ENCODE measurements around the gene FTO.

FTO gene

DNA sequence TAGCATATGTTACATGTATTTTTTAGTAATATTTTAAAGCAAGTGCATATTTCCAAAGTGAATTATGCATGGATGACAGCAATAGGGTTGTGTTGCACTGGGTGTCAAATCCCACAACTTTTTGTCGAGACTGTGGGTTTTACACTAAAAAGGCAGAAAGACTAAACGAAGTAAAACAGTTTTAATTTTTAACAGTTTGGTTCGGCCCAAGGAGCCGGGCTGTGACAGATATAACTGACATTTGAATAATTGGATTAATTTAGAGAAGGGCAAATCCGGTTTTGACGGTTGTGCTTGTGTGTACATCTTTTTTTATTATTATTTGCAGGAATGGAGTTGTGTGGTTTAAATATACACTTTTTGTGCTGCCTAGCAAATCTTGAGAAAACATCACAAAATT is 263.6 kb downstream of the FTO start:
- DNase-seq (ENCODE audit: low spot score) = no peak

GRCh38 chr16:53968454-53968853 is 264.5 kb downstream of the FTO start:
- no peak for DNase-seq (ENCODE audit: low spot score)

- no peak for DNase-seq (ENCODE audit: low spot score)
These were observed 264.9 kb downstream of the FTO start for GRCh38 chr16:53968896-53969295.

- DNase-seq (ENCODE audit: low spot score) = no peak
These were observed 267.7 kb downstream of the FTO start for GRCh38 chr16:53971616-53972015.

GRCh38 chr16:53973021-53973420 is 269.1 kb downstream of the FTO start:
- DNase-seq (ENCODE audit: low spot score) = no peak

GRCh38 chr16:53974484-53975080 is 270.6 kb downstream of the FTO start:
- DNase-seq (ENCODE audit: low spot score) = no peak

GRCh38 chr16:53980675-53981074 is 276.7 kb downstream of the FTO start:
- no peak for DNase-seq (ENCODE audit: low spot score)

- DNase-seq (ENCODE audit: low spot score) = no peak
These were observed 278.7 kb downstream of the FTO start for GRCh38 chr16:53982631-53983042.

DNA sequence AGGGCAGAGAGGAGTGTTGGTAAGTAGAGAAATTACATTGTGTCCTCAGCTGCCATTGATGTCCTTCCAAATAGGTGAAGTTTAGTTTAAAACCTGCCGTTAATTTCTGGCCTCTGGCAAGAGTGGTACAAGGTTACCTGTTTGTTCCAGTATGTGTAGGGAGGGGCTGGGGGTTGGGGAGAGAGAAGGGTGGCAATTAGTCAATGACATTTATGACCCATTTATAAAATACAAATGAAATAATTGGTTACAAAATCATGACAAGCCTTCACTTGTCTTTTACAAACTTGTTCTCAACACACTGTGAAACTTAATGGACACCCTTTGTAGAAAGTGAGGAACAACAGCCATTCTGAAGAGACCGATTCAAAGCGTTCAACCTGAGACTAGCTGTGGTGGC is 281.0 kb downstream of the FTO start:
- DNase-seq (ENCODE audit: low spot score) = no peak

DNA sequence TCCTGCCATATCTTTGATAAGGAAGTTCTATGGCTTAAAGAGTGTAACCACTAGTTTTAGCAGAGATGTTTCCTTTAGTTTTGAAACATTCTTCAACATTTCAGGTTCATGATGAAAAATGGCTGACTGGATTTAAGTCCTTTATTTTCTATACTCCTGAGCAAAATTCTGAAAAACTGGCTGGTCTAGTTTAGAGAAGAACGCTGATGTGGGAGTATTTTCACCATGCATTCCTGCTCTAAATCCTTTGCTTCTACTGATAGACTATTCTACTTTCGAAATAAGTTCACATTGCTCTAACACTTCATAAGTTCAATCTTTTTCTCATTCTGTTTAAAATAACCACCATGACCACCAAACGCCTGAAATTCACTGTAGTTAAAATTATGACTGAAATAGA is 281.9 kb downstream of the FTO start:
- DNase-seq (ENCODE audit: low spot score) = no peak

DNA sequence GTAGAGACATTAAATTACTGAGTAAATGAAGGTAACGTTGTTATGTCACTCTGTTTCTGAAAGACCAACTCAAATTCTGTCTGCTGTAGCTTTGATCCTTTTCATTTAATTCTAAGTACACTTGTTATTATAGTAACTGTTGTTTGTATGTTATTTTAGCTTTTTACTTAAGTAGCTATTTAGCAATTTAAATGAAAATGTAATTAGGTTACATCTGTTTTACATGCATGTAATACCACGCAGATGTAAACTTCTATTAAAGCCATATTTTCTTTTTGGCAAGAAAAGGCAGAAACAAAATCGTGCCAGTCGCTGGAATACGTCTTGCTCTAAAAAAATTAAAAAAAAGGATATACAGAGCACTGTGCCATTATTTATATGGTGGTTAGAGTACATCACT is 282.8 kb downstream of the FTO start:
- no peak for DNase-seq (ENCODE audit: low spot score)

DNA sequence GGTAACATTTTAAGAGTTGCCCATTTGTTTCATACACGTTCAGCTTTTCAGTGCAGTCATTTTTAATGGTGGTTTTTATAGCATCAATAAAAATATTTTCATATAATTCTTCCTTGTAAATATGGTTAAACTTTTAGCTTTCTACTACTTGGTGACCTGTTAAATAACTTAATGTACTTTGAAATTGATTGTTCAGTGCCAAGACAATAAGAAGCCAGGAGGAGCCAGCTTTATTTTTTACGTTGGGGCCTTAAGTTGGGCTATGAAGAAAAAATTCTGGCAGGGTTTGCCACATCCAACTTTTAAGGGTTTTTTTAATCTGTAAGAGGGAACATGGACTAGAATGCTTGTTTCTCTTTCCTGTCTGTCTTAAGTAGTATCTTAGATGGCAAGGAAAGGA is 284.2 kb downstream of the FTO start:
- no peak for DNase-seq (ENCODE audit: low spot score)

DNA sequence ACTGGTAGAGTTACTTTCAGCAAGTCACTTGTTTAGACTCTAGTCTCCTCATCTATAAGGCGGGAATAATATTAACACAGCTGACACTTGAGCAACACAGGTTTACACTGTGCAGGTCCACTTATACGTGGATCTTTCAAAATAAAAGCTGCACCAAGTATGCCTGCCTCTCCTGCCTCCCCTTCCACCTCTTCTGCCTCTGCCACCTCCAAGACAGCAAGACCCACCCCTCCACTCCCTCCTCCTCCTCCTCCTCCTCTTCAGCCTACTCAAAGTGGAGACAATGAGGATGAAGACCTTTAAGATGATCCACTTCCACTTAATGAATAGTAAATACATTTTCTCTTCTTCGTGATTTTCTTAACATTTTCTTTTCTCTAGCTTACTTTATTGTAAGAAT is 285.6 kb downstream of the FTO start:
- DNase-seq (ENCODE audit: low spot score) = no peak

DNA sequence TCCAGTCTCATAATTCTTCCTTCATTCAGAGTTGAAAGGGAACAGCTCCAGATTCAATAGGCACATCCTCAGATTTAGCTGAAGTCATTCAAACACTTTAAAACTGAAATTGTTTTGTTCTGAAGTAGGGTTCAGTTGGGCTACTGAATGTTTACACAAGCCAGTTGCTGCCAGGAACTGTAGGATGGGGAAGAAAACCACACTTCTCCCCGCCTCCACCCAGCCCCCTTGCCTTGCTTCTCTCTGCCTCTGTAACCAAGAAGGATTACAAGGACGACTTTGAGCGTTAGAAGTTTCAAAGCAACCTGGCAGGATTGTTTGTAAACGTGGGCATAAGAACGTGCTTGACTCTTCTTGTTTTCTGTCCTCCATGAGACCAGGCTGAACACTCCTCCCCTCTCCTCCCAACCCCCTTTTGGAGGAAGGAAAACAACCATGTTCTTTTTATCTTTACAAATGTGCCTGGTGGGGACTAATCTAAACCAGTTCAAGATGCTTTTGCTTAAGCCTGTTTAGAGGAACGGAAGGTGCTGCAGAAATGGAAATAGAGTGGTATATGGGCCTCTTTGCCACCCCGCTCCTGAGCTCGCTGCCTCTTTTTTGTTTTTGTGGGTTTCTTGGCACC is 287.9 kb downstream of the FTO start:
- no peak for DNase-seq (ENCODE audit: low spot score)

- no peak for DNase-seq (ENCODE audit: low spot score)
These were observed 291.4 kb downstream of the FTO start for GRCh38 chr16:53995378-53995777.

DNA sequence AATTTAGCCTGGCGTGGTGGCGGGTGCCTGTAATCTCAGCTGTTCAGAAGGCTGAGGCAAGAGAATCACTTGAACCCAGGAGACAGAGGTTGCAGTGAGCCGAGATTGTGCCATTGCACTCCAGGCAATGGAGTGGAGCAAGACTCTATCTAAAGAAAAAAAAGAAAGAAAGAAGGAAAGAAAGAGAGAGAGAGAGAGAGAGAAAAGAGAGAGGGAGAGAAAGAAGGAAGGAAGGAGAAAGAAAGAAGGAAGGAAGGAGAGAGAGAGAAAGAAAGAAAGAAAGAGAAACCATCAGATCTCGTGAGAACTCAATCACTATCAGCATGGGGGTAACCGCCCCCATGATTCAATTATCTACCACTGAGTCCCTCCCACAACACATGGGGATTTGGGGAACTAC is 293.0 kb downstream of the FTO start:
- DNase-seq (ENCODE audit: low spot score) = no peak

GRCh38 chr16:53998024-53998810 is 294.3 kb downstream of the FTO start:
- no peak for DNase-seq (ENCODE audit: low spot score)

DNA sequence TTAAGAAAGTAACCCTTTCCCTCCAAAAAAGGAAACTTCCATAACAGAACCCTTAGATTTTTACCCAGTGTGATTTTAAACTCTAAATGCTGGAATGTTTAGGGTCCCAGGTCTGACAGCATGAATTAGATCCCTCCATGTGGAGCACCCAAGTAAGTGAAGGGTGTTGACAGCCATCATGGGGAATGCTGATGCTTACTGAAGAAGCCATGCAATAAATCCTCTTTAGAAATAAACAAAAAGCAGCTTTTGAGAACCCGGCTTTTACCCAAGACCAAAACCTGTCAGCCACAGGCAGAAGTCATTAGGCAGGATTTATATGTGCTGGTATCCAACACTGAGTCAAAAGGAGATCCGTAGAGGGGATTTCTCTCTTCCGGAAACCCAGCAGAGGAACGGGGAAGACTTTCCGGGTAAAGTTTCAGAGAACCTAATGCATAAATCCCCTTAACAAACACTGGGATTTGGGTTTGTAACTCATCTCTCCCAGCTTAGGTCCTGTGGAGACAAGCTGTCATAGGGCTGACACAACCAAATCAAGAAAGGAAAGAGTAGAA is 295.1 kb downstream of the FTO start:
- DNase-seq (ENCODE audit: low spot score) = no peak

DNA sequence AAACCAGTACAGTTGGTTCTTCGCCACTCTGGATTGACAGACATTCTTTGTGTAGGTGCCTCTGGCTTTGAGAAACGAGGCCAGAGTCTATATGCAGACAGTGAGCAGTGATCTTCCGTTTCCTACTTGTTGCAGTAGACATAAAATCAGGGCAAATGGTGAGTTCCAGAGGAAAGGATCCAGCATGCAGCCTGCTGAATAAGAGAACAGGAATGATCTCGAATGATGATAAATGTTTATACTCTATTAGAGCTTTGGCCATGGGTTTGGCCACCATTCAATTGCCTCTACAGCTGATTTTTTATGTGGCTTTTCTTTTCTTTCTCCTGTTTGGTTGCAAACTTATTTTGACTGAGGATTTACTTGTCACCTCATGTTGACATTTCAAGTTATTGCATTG is 295.9 kb downstream of the FTO start:
- DNase-seq (ENCODE audit: low spot score) = no peak

GRCh38 chr16:54000361-54000760 is 296.4 kb downstream of the FTO start:
- DNase-seq (ENCODE audit: low spot score) = no peak

GRCh38 chr16:54006693-54007092 is 302.7 kb downstream of the FTO start:
- DNase-seq (ENCODE audit: low spot score) = no peak

DNA sequence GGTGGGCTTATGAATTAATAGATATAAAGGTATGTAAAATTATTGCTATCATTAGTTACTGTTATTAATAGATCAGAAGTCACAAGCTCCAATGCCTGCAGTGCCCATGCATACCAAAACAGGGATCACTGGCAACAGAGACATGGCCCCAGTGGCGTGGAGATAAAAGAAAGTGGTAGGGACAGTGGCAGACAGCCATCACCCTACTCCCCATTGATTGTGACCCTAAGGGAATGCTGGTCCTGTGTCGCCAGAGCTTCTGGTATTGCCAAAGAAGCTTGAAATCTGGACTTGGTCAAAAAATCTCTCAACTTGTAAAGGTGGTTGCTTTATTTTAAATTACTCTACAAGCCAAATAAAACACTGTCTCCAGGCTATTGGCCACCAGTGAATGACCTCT is 303.5 kb downstream of the FTO start:
- no peak for DNase-seq (ENCODE audit: low spot score)

GRCh38 chr16:54009464-54010176 is 305.7 kb downstream of the FTO start:
- DNase-seq (ENCODE audit: low spot score) = no peak
